ENCODE data around the gene ODC1.

Gene ODC1

DNA sequence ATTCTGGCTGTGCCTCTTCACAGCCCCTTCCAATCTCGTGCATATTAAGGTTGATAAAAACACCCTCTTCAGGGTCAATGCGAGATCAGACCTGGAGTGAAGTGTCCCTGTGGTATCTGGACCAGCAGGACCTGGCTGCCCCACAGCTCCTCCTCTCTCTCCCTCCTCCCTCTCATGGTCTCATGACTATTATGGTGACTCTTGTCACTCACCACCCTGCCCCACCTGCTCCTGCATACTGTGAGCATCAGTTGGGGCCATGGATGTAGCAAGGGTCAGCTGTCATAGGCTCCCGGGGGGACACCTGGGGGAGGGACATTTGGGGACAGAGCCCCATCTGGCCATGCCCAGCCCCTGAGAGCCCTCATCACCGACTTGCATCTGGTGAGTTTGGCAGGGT lies 50.2 kb downstream of the ODC1 start:
- no peak for DNase-seq

- no peak for DNase-seq
Observed at GRCh38 chr2:10397297-10397875, 50.7 kb downstream of the ODC1 start.

DNA sequence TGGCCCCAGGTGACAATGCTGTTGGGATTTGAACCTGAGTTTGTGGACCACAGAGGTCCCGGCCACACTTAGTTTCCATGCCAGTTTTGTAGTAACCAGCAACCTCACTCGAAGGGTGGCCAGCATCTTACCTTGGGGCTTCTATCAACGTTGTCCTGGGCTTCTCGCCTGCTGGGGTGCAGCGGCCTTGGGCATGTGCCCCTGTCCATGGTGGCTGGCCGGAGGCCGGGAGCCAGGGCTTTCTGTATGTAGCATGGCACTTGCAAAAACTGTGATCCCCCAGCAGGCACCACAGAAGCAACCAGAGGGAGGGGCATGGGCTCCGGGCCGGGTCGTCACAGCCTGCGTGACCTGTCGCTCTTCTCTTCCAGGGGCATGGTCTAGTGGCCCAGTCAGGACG lies 51.7 kb downstream of the ODC1 start:
- DNase-seq: no peak

DNA sequence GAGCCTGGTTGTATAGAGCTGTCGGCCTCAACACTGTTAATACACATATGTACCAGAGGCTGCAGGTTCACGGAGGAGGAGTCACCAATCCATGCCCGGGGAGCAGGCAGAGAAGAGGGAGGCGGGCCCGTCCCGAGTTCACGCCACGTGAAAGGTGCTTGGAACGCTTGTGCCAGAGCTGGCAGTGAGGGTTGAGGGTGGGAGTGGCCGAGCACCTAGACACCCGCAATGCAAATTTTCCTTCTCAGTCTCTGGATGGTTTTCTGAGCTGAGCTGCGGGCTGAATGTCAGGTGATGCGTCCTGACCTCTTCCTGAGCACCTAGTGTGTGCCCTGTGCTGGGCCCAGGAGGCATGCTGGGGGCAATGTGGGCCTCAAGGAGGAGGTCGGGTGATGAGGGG lies 52.2 kb downstream of the ODC1 start:
- DNase-seq: no peak

DNA sequence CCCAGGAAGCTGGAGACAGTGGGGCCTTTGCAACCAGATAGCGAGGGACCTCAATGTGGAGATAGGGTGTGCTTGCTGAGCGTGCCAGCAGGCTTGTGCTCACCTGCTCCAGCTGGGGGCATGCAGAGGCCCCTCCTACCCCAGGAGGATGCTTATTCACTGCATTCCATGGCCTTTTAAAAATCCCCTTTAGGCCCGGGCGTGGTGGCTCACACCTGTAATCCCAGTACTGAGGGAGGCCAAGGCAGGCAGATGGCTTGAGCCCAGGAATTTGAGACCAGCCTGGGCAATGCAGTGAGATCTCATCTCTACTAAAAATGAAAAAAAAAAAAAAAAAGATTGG lies 54.5 kb downstream of the ODC1 start:
- no peak for DNase-seq

GRCh38 chr2:10392951-10393639 lies 55.0 kb downstream of the ODC1 start:
- no peak for DNase-seq

DNA sequence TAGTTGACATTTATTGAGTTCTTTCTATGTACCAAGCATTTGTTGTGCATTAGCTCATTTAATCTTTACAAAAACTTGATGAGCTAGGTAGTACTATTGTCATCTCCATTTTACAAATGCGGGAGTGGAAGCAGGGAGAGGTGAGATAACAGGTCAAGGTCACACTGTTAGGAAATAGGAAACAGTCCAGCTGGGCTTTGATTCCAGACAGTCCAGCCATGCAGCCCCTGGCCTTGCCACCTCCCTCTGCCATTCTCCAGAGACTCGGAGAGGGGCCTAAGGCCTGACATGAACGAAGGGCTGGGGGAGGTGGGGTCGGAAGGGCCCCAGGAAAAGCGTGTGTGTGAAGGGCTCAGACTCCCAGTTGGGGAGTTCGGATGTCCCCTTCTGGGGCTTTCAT lies 55.6 kb downstream of the ODC1 start:
- DNase-seq: no peak

DNA sequence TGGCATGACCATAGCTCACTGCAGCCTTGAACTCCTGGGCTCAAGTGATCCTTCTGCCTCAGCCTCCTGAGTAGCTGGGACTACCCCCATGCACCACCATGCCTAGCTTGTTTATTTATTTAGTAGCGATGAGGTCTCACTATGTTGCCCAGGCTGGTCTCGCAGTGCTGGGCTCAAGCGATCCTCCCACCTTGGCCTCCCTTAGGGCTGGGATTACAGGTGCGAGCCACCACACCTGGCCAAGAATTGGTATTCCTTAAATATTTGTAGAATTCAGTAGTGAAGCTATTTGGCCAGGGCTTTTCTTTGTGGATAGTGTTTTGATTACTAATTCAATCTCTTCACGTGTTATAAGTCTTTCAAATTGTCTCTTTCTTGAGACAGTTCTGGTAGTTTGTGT lies 56.0 kb downstream of the ODC1 start:
- no peak for DNase-seq

- no peak for DNase-seq
Observed at GRCh38 chr2:10390369-10390801, 57.7 kb downstream of the ODC1 start.
